OCI-LY7 (cell line): ENCODE results near the gene TAGLN2. TPM values are rescaled to one million over a fixed set of nuclear protein-coding genes. Genes with fewer than 3 reads are reported as not detected.

Experiments
- BruUV-seq: library from RNA; stranded (reverse); fragments of 400-500 nt; replicated peaks from 2 replicates; lab custom pipeline; 2021; lab: Mats Ljungman, UMichigan
- CTCF ChIA-PET: fragments of 300-600 bp; sonication (Branson Sonifier 250); formaldehyde crosslinking; loops from one replicate; lab custom pipeline; 2022; ENCODE audit warnings: antibody characterized with exemption; ENCODE audit not compliant: unreplicated experiment; lab: Charles Lee
- POLR2A ChIA-PET: fragments of 300-600 bp; sonication (Branson Sonifier 250); formaldehyde crosslinking; loops from one replicate; lab custom pipeline; 2022; ENCODE audit warnings: antibody characterized with exemption; lab: Charles Lee
- DNase-seq: peaks from one replicate; pipeline ENCODE4 v3.0.0-alpha.2; 2015; ENCODE audit warnings: low spot score
- H2AFZ ChIP-seq: fragments of 200-600 bp; sonication (generic), shearing (Covaris generic); 2 replicates; pipeline ENCODE4 v1.6.1; 2014; ENCODE audit warnings: mild to moderate bottlenecking, antibody characterized with exemption, low read length, moderate library complexity
- H3K27ac ChIP-seq: fragments of 200-600 bp; sonication (generic); 2 replicates; pipeline ENCODE4 v1.5.1; 2014; ENCODE audit warnings: mixed run types, low read depth, mild to moderate bottlenecking, moderate library complexity, low read length, inconsistent platforms; ENCODE audit not compliant: poor library complexity, severe bottlenecking
- H3K36me3 ChIP-seq: fragments of 200-600 bp; sonication (generic); 2 replicates; pipeline ENCODE4 v1.6.1; 2014; ENCODE audit warnings: mild to moderate bottlenecking, antibody characterized with exemption, low read length, moderate library complexity, mixed read lengths; ENCODE audit not compliant: insufficient read depth
- H3K4me1 ChIP-seq: fragments of 200-600 bp; sonication (generic); 2 replicates; pipeline ENCODE4 v1.5.1; 2014; ENCODE audit warnings: mild to moderate bottlenecking, low read length; ENCODE audit not compliant: insufficient read depth, poor library complexity, severe bottlenecking
- H3K4me2 ChIP-seq: fragments of 200-600 bp; sonication (generic); 2 replicates; pipeline ENCODE4 v1.6.1; 2014; ENCODE audit warnings: mild to moderate bottlenecking, low read length
- H3K4me3 ChIP-seq: fragments of 200-600 bp; sonication (generic); 2 replicates; pipeline ENCODE4 v1.5.1; 2014; ENCODE audit warnings: mild to moderate bottlenecking, low read depth, low read length; ENCODE audit not compliant: poor library complexity, severe bottlenecking
- H3K79me2 ChIP-seq: fragments of 200-600 bp; sonication (generic); 2 replicates; pipeline ENCODE4 v1.6.1; 2016; ENCODE audit warnings: low read depth, mild to moderate bottlenecking, low read length, moderate library complexity, mixed read lengths; ENCODE audit not compliant: insufficient read depth
- H3K9me2 ChIP-seq: fragments of 200-600 bp; sonication (generic); 2 replicates; pipeline ENCODE4 v1.6.1; 2016; ENCODE audit warnings: mild to moderate bottlenecking, low read length, mixed read lengths; ENCODE audit not compliant: insufficient read depth
- H3K9me3 ChIP-seq: fragments of 200-600 bp; sonication (generic); 2 replicates; pipeline ENCODE4 v1.6.1; 2014; ENCODE audit warnings: mild to moderate bottlenecking, mixed run types, low read length, mixed read lengths
- H4K20me1 ChIP-seq: fragments of 200-600 bp; sonication (generic); 2 replicates; pipeline ENCODE4 v1.6.1; 2014; ENCODE audit warnings: mild to moderate bottlenecking, antibody characterized with exemption, low read length, moderate library complexity, mixed read lengths; ENCODE audit not compliant: insufficient read depth
- EZH2phosphoT487 ChIP-seq: fragments of 200-600 bp; sonication (generic); IDR thresholded peaks from 2 replicates; pipeline ENCODE4 v1.6.1; 2018; ENCODE audit warnings: low read depth, borderline replicate concordance, mild to moderate bottlenecking, mixed run types, antibody characterized with exemption, low read length, moderate library complexity, mixed read lengths
- intact Hi-C: fragments of 100-400 bp; cut with micrococcal nuclease; formaldehyde crosslinking; loops from one replicate; pipeline ENCODE4 v1.10.0; 2022; ENCODE audit not compliant: unreplicated experiment
- total RNA-seq, 2 experiments: library from RNA; depleted of rRNA in 1 of 2; stranded (reverse); fragments of >200 nt in 1 of 2; shearing (Covaris generic) in 1 of 2; gene quantifications; 2 replicates each; pipeline ENCODE4 v1.2.3, GENCODE V29; 2014 to 2022
- TF ChIP-seq, protein P1 (sequence below): fragments of 200-600 bp; sonication (generic); conservative IDR thresholded peaks from 2 replicates; pipeline ENCODE4 v1.5.1; 2014; ENCODE audit warnings: mild to moderate bottlenecking, antibody characterized with exemption, low read length, moderate library complexity, mixed read lengths

Gene TAGLN2
- total RNA-seq, 2 experiments from 2014 or later = 193 to 215 TPM

DNA sequence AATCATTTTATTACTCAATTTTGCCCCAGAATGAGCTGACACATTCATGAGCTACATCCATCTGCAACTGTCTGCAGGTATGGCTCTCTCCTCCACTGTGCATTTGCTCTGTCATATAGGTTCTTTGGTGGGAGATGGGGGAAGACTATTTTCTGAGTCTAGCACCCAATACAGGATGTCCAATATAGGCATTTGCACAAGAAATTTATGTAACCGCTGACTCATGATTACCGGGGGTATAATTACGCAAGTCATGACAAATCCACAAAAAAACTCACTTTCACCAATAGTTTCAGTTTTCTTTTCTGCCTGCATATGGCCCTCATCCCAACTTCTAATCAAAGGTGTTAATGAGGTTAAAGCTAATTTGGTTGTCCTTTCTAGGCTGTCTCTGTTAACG is 45.3 kb downstream of the TAGLN2 start:
- no peak for DNase-seq
- Histone ChIP-seq H3K79me2 (no peaks in the 10 kb centered on the region), H3K27ac (no peak overlapping the region), H3K4me2 (no peak overlapping the region), H3K9me3 (no peaks in the 10 kb centered on the region), H3K4me1 (no peaks in the 10 kb centered on the region), H3K36me3 (no peaks in the 10 kb centered on the region), H3K9me2 (no peaks in the 10 kb centered on the region), H4K20me1 (no peaks in the 10 kb centered on the region), H3K4me3 (no peak overlapping the region), H2AFZ (no peak overlapping the region)
- intact Hi-C loops = no loop called here
- ChIA-PET CTCF (no interaction called here), POLR2A (interaction anchor here (1.7 kb wide), 1 partner anchor 9 kb away, joined by 13 read pairs; no protein-coding TSS in a partner anchor)
- no TSS peak for BruUV-seq
- TF ChIP-seq, protein P1, sequence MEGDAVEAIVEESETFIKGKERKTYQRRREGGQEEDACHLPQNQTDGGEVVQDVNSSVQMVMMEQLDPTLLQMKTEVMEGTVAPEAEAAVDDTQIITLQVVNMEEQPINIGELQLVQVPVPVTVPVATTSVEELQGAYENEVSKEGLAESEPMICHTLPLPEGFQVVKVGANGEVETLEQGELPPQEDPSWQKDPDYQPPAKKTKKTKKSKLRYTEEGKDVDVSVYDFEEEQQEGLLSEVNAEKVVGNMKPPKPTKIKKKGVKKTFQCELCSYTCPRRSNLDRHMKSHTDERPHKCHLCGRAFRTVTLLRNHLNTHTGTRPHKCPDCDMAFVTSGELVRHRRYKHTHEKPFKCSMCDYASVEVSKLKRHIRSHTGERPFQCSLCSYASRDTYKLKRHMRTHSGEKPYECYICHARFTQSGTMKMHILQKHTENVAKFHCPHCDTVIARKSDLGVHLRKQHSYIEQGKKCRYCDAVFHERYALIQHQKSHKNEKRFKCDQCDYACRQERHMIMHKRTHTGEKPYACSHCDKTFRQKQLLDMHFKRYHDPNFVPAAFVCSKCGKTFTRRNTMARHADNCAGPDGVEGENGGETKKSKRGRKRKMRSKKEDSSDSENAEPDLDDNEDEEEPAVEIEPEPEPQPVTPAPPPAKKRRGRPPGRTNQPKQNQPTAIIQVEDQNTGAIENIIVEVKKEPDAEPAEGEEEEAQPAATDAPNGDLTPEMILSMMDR = no peak
- no peak for TF ChIP-seq EZH2phosphoT487

- Histone ChIP-seq H3K79me2 (no peaks in the 10 kb centered on the region), H2AFZ (no peak overlapping the region), H3K4me1 (no peaks in the 10 kb centered on the region), H3K4me2 (no peak overlapping the region), H3K9me2 (no peaks in the 10 kb centered on the region), H3K36me3 (no peaks in the 10 kb centered on the region), H4K20me1 (no peaks in the 10 kb centered on the region), H3K27ac (no peak overlapping the region), H3K4me3 (no peak overlapping the region), H3K9me3 (no peaks in the 10 kb centered on the region)
- ChIA-PET POLR2A (no interaction called here), CTCF (no interaction called here)
- no TSS peak for BruUV-seq
- intact Hi-C loops = no loop called here
- TF ChIP-seq EZH2phosphoT487 = no peak
- TF ChIP-seq, protein P1 = no peak
- no peak for DNase-seq
Observed at GRCh38 chr1:159879136-159879535, 46.2 kb downstream of the TAGLN2 start.

DNA sequence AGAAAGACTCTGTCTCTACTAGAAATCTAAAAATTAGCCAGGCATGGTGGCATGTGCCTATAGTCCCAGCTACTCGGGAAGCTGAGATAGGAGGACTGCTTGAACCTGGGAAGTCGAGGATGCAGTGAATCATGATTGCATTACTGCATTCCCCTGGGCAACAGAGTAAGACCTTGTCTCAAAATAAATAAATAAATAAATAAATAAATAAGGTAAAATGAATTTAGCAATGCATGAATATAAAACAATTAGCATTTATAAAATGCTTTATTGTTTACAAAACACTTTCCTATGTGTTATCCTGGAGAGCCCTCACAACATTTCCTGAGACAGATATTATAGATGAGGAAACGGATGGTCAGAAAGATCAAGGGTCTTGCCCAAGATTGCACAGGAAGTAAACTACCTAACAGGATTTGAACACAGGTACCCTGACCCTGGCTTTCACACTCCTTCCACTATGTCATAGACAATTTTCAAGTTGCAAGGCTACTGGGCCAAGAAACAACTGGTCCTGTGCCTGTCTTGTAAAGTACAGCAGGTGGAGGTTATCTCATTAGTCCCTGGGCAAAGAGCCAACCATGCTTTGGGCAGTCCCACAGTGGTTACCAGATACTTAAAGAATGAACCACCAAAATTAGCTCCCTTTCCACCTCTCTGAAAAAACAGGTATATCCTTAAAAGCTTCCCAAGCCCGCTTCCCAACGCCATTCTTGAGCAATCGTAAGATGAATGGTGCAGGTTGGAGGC is 47.4 kb downstream of the TAGLN2 start:
- intact Hi-C loops = no loop called here
- DNase-seq = no peak
- no peaks in the 10 kb centered on the region for H3K4me1 ChIP-seq
- H4K20me1 ChIP-seq = no peaks in the 10 kb centered on the region
- no peaks in the 10 kb centered on the region for H3K9me2 ChIP-seq
- no peaks in the 10 kb centered on the region for H3K9me3 ChIP-seq
- H3K4me2 ChIP-seq = no peak overlapping the region
- no peak overlapping the region for H2AFZ ChIP-seq
- ChIA-PET CTCF (no interaction called here), POLR2A (interaction anchor here (0.6 kb wide), 1 partner anchor 67 kb away, joined by 3 read pairs; no protein-coding TSS in a partner anchor)
- H3K4me3 ChIP-seq = no peak overlapping the region
- TF ChIP-seq, protein P1 = no peak
- TF ChIP-seq EZH2phosphoT487 = no peak
- H3K27ac ChIP-seq = no peak overlapping the region
- no peaks in the 10 kb centered on the region for H3K36me3 ChIP-seq
- BruUV-seq = no TSS peak
- H3K79me2 ChIP-seq = no peaks in the 10 kb centered on the region
